CD4-positive, alpha-beta memory T cell (primary cell): Measurements from ENCODE around the gene REXO5. TPM values are rescaled to one million over a fixed set of nuclear protein-coding genes. Genes with fewer than 3 reads are reported as not detected.

Experiments
- CTCF ChIA-PET: fragments of 350-600 bp; sonication (Branson Sonifier 250); formaldehyde crosslinking; loops from one replicate; lab custom pipeline; 2021; ENCODE audit warnings: inconsistent platforms; ENCODE audit not compliant: partially characterized antibody; lab: Charles Lee
- POLR2A ChIA-PET: fragments of 350-600 bp; sonication (Branson Sonifier 250); formaldehyde crosslinking; loops from one replicate; lab custom pipeline; 2021; ENCODE audit not compliant: partially characterized antibody; lab: Charles Lee
- DNase-seq, 5 donors: peaks; one replicate each; pipeline versions ENCODE4 v3.0.0 to v3.0.0-alpha.2; 2020 to 2022; ENCODE audit warnings: mixed read lengths in 1 of 5
- H3K27ac ChIP-seq: one replicate; pipeline ENCODE4 v1.7.0; 2013; ENCODE audit warnings: low read depth, low read length
- H3K27me3 ChIP-seq: 2 replicates; pipeline ENCODE4 v1.7.0; 2013; ENCODE audit warnings: mild to moderate bottlenecking, low read length, moderate library complexity; ENCODE audit not compliant: insufficient read depth
- H3K36me3 ChIP-seq: 2 replicates; pipeline ENCODE4 v1.7.0; 2013; ENCODE audit warnings: mild to moderate bottlenecking, low read length, moderate library complexity; ENCODE audit not compliant: insufficient read depth
- H3K4me1 ChIP-seq: 2 replicates; pipeline ENCODE4 v1.7.0; 2013; ENCODE audit warnings: mild to moderate bottlenecking, low read length, moderate library complexity; ENCODE audit not compliant: insufficient read depth
- H3K4me3 ChIP-seq, 2 donors: one replicate each; pipeline ENCODE4 v1.7.0; 2013; ENCODE audit warnings: low read length in 2 of 2, mild to moderate bottlenecking in 1 of 2
- H3K9me3 ChIP-seq, 2 donors: one replicate each; pipeline ENCODE4 v1.7.0; 2013; ENCODE audit warnings: low read length in 2 of 2, control low read depth in 1 of 2; ENCODE audit not compliant: control insufficient read depth in 1 of 2
- H3K27ac Mint-ChIP-seq, 7 donors: one replicate each; pipeline ENCODE4 v1.8.0; 2020 to 2021; ENCODE audit warnings: mixed read lengths in 7 of 7, mild to moderate bottlenecking in 6 of 7, inconsistent platforms in 3 of 7, moderate library complexity in 3 of 7
- H3K27me3 Mint-ChIP-seq, 2 donors: one replicate each; pipeline ENCODE4 v1.8.0; 2020 to 2021; ENCODE audit warnings: mixed read lengths in 2 of 2
- H3K36me3 Mint-ChIP-seq, 2 donors: one replicate each; pipeline ENCODE4 v1.8.0; 2020 to 2021; ENCODE audit warnings: mixed read lengths in 2 of 2, inconsistent platforms in 1 of 2, mild to moderate bottlenecking in 1 of 2
- H3K4me1 Mint-ChIP-seq, 4 donors: one replicate each; pipeline ENCODE4 v1.8.0; 2020 to 2021; ENCODE audit warnings: mixed read lengths in 4 of 4, mild to moderate bottlenecking in 1 of 4
- H3K4me3 Mint-ChIP-seq, 8 donors: one replicate each; pipeline ENCODE4 v1.8.0; 2020 to 2021; ENCODE audit warnings: mixed read lengths in 8 of 8, mild to moderate bottlenecking in 7 of 8, moderate library complexity in 6 of 8, inconsistent platforms in 3 of 8
- H3K9me3 Mint-ChIP-seq, 8 donors: one replicate each; pipeline ENCODE4 v1.8.0; 2020 to 2021; ENCODE audit warnings: mixed read lengths in 8 of 8, mild to moderate bottlenecking in 5 of 8, inconsistent platforms in 3 of 8, moderate library complexity in 1 of 8
- intact Hi-C: fragments of 100-400 bp; cut with micrococcal nuclease; formaldehyde crosslinking; loops from one replicate; pipeline ENCODE4 v1.15.1; 2023
- polyA plus RNA-seq, 2 donors: library from polyadenylated mRNA; unstranded; fragments of 300-500 nt; fragmentation: Illumina TruSeq; gene quantifications; one replicate each; pipeline ENCODE4 v1.2.3, GENCODE V29; 2021
- total RNA-seq, 2 experiments: library from RNA; stranded (reverse); gene quantifications; one replicate each; pipeline ENCODE4 v1.2.3, GENCODE V29; 2021

REXO5 gene
- total and polyA plus RNA-seq, 4 experiments from 2014 or later: 0.22 to 1.1 (median 0.46) TPM

GRCh38 chr16:20853143-20853542, 46.8 kb downstream of the REXO5 start:
- no peaks in the 10 kb centered on the region for H3K9me3 ChIP-seq
- H3K4me1 Mint-ChIP-seq: peaks cover 4 to 6% (median 4%) of the 10 kb centered on the region in 4 donors
- no peak overlapping the region for H3K4me3 ChIP-seq
- no peaks in the 10 kb centered on the region for H3K36me3 ChIP-seq
- peaks cover 12 to 14% of the 10 kb centered on the region in 2 donors for H3K36me3 Mint-ChIP-seq
- POLR2A ChIA-PET: interaction anchor here (0.7 to 1.5 kb wide), 2 partner anchors 19 to 22 kb away, joined by 3 to 7 read pairs; no protein-coding TSS in a partner anchor
- H3K27me3 Mint-ChIP-seq: no peaks in the 10 kb centered on the region
- no peaks in the 10 kb centered on the region for H3K27me3 ChIP-seq
- peaks cover 4% of the 10 kb centered on the region for H3K4me1 ChIP-seq
- peak overlapping the region in 1 of 7 donors; percentile 19 for H3K27ac Mint-ChIP-seq
- CTCF ChIA-PET: interaction anchor here (1.2 to 8.2 kb wide), 4 partner anchors 10 to 228 kb away, joined by 3 to 113 read pairs (median 5); no protein-coding TSS in a partner anchor
- no peak for DNase-seq
- H3K4me3 Mint-ChIP-seq: no peak overlapping the region
- intact Hi-C loops: loop anchor here (5.0 to 10.0 kb wide), 2 partner anchors 152 to 334 kb away; no protein-coding TSS in a partner anchor
- no peak overlapping the region for H3K27ac ChIP-seq
- no peaks in the 10 kb centered on the region for H3K9me3 Mint-ChIP-seq

GRCh38 chr16:20853981-20854620, 47.8 kb downstream of the REXO5 start:
- H3K4me3 Mint-ChIP-seq: no peak overlapping the region
- peak overlapping the region in 2 of 7 donors; percentile 22 to 30 for H3K27ac Mint-ChIP-seq
- H3K9me3 Mint-ChIP-seq: no peaks in the 10 kb centered on the region
- H3K36me3 Mint-ChIP-seq: peaks cover 13 to 16% of the 10 kb centered on the region in 2 donors
- H3K4me1 Mint-ChIP-seq: peaks cover 4 to 6% (median 4%) of the 10 kb centered on the region in 4 donors
- DNase-seq: no peak
- H3K27me3 Mint-ChIP-seq: no peaks in the 10 kb centered on the region
- Histone ChIP-seq H3K27ac (no peak overlapping the region), H3K36me3 (no peaks in the 10 kb centered on the region), H3K27me3 (no peaks in the 10 kb centered on the region), H3K4me3 (no peak overlapping the region), H3K4me1 (peaks cover 4% of the 10 kb centered on the region), H3K9me3 (no peaks in the 10 kb centered on the region)
- POLR2A ChIA-PET: interaction anchor here (0.7 to 1.5 kb wide), 2 partner anchors 18 to 21 kb away, joined by 3 to 7 read pairs; no protein-coding TSS in a partner anchor
- intact Hi-C loops: loop anchor here (5.0 to 10.0 kb wide), 2 partner anchors 151 to 333 kb away; no protein-coding TSS in a partner anchor
- CTCF ChIA-PET: interaction anchor here (1.3 to 8.2 kb wide), 3 partner anchors 11 to 227 kb away, joined by 4 to 113 read pairs (median 5); no protein-coding TSS in a partner anchor

GRCh38 chr16:20854963-20855362, 48.6 kb downstream of the REXO5 start:
- H3K4me1 ChIP-seq: peaks cover 2% of the 10 kb centered on the region
- intact Hi-C loops: loop anchor here (5.0 to 10.0 kb wide), 2 partner anchors 150 to 332 kb away; no protein-coding TSS in a partner anchor

GRCh38 chr16:20857281-20857680, 51.0 kb downstream of the REXO5 start:
- POLR2A ChIA-PET: no interaction called here
- intact Hi-C loops: loop anchor here (10.0 kb wide), 1 partner anchor 148 kb away; no protein-coding TSS in a partner anchor
- peaks cover 33 to 36% of the 10 kb centered on the region in 2 donors for H3K36me3 Mint-ChIP-seq

More at GRCh38 chr16:20854963-20855362, 48.6 kb downstream of the REXO5 start:
- no peak overlapping the region for H3K4me3 ChIP-seq
- peaks cover 5% of the 10 kb centered on the region for H3K36me3 ChIP-seq
- no peak overlapping the region for H3K27ac ChIP-seq
- H3K36me3 Mint-ChIP-seq: peaks cover 19 to 23% of the 10 kb centered on the region in 2 donors
- no peaks in the 10 kb centered on the region for H3K27me3 ChIP-seq
- no peak for DNase-seq
- no peak overlapping the region for H3K4me3 Mint-ChIP-seq
- H3K27ac Mint-ChIP-seq: peak overlapping the region in 1 of 7 donors; percentile 39
- H3K27me3 Mint-ChIP-seq: no peaks in the 10 kb centered on the region
- no peaks in the 10 kb centered on the region for H3K9me3 ChIP-seq
- ChIA-PET CTCF (interaction anchor here (1.3 to 8.2 kb wide), 3 partner anchors 10 to 226 kb away, joined by 4 to 113 read pairs (median 5); no protein-coding TSS in a partner anchor), POLR2A (no interaction called here)
- peaks cover 2 to 3% (median 2%) of the 10 kb centered on the region in 4 donors for H3K4me1 Mint-ChIP-seq
- no peaks in the 10 kb centered on the region for H3K9me3 Mint-ChIP-seq

GRCh38 chr16:20859229-20859628, 52.9 kb downstream of the REXO5 start:
- no peaks in the 10 kb centered on the region for H3K4me1 ChIP-seq
- H3K27me3 ChIP-seq: no peaks in the 10 kb centered on the region
- peaks cover 0 to 6% (median 3%) of the 10 kb centered on the region in 4 donors for H3K4me1 Mint-ChIP-seq
- H3K4me3 Mint-ChIP-seq: no peak overlapping the region
- no peak for DNase-seq
- intact Hi-C loops: loop anchor here (10.0 kb wide), 1 partner anchor 146 kb away; no protein-coding TSS in a partner anchor
- no peak overlapping the region for H3K27ac Mint-ChIP-seq
- peaks cover 34 to 38% of the 10 kb centered on the region in 2 donors for H3K36me3 Mint-ChIP-seq
- H3K9me3 Mint-ChIP-seq: no peaks in the 10 kb centered on the region
- peaks cover 17% of the 10 kb centered on the region for H3K36me3 ChIP-seq
- CTCF ChIA-PET: no interaction called here
- H3K27ac ChIP-seq: no peak overlapping the region
- no peak overlapping the region for H3K4me3 ChIP-seq
- POLR2A ChIA-PET: no interaction called here
- no peaks in the 10 kb centered on the region for H3K27me3 Mint-ChIP-seq
- H3K9me3 ChIP-seq: no peaks in the 10 kb centered on the region

More at GRCh38 chr16:20857281-20857680, 51.0 kb downstream of the REXO5 start:
- Histone ChIP-seq H3K4me1 (no peaks in the 10 kb centered on the region), H3K9me3 (no peaks in the 10 kb centered on the region), H3K4me3 (no peak overlapping the region), H3K36me3 (peaks cover 17% of the 10 kb centered on the region), H3K27me3 (no peaks in the 10 kb centered on the region), H3K27ac (no peak overlapping the region)
- CTCF ChIA-PET: interaction anchor here (1.3 kb wide), 1 partner anchor 20 kb away, joined by 3 read pairs; no protein-coding TSS in a partner anchor
- Mint-ChIP-seq H3K27me3 (no peaks in the 10 kb centered on the region), H3K27ac (no peak overlapping the region), H3K9me3 (no peaks in the 10 kb centered on the region), H3K4me1 (no peaks in the 10 kb centered on the region), H3K4me3 (no peak overlapping the region)
- DNase-seq: no peak

GRCh38 chr16:20859699-20860098, 53.4 kb downstream of the REXO5 start:
- CTCF ChIA-PET: no interaction called here
- Histone ChIP-seq H3K27ac (no peak overlapping the region), H3K27me3 (no peaks in the 10 kb centered on the region), H3K4me1 (no peaks in the 10 kb centered on the region), H3K4me3 (no peak overlapping the region), H3K36me3 (peaks cover 17% of the 10 kb centered on the region), H3K9me3 (no peaks in the 10 kb centered on the region)
- POLR2A ChIA-PET: no interaction called here
- Mint-ChIP-seq H3K4me1 (peaks cover 2 to 10% (median 5%) of the 10 kb centered on the region in 4 donors), H3K36me3 (peaks cover 34 to 38% of the 10 kb centered on the region in 2 donors), H3K27me3 (no peaks in the 10 kb centered on the region), H3K27ac (peak overlapping the region in 1 of 7 donors; percentile 5), H3K9me3 (no peaks in the 10 kb centered on the region), H3K4me3 (no peak overlapping the region)
- intact Hi-C loops: loop anchor here (10.0 kb wide), 1 partner anchor 145 kb away; no protein-coding TSS in a partner anchor
- no peak for DNase-seq

- no peaks in the 10 kb centered on the region for H3K27me3 Mint-ChIP-seq
- DNase-seq: no peak
- no peaks in the 10 kb centered on the region for H3K9me3 Mint-ChIP-seq
- Histone ChIP-seq H3K4me1 (no peaks in the 10 kb centered on the region), H3K27ac (no peak overlapping the region), H3K9me3 (no peaks in the 10 kb centered on the region), H3K4me3 (no peak overlapping the region), H3K27me3 (no peaks in the 10 kb centered on the region), H3K36me3 (peaks cover 17% of the 10 kb centered on the region)
- POLR2A ChIA-PET: no interaction called here
- intact Hi-C loops: no loop called here
- peaks cover 32 to 34% of the 10 kb centered on the region in 2 donors for H3K36me3 Mint-ChIP-seq
- peaks cover 4 to 11% (median 7%) of the 10 kb centered on the region in 4 donors for H3K4me1 Mint-ChIP-seq
- CTCF ChIA-PET: no interaction called here
- no peak overlapping the region for H3K27ac Mint-ChIP-seq
- no peak overlapping the region for H3K4me3 Mint-ChIP-seq
Measured at GRCh38 chr16:20860361-20860760, 54.0 kb downstream of the REXO5 start.
